A549 (cell line): Measurements from ENCODE around the gene AFAP1. TPM values are rescaled to one million over a fixed set of nuclear protein-coding genes. Genes with fewer than 3 reads are reported as not detected.

Experiments used
- ATAC-seq, 2 experiments: fragments of 200-7000 bp in 1 of 2; fragments of >200 bp in 1 of 2; cut with Nextera tagmentation in 1 of 2; cut with Tn5 transposase in 1 of 2; 3 replicates each; pipeline versions ENCODE4 v1.8.0 to v1.9.1; 2018 to 2020; ENCODE audit warnings: mild to moderate bottlenecking in 1 of 2, moderate library complexity in 1 of 2
- CTCF ChIA-PET: fragments of 300-600 bp; sonication (Branson Sonifier 250); formaldehyde crosslinking; extraction: SDS; loops from one replicate; lab custom pipeline; 2021; ENCODE audit warnings: antibody characterized with exemption, inconsistent platforms; lab: Yijun Ruan, JAX
- POLR2A ChIA-PET: fragments of 350-600 bp; formaldehyde crosslinking; extraction: SDS; loops from one replicate; lab custom pipeline; 2021; ENCODE audit warnings: antibody characterized with exemption, inconsistent platforms; lab: Yijun Ruan, JAX
- DNase-seq, 2 experiments: peaks; one replicate each; pipeline versions ENCODE4 v3.0.0 to v3.0.0-alpha.2; 2011 to 2016; ENCODE audit warnings: low read depth in 1 of 2, low spot score in 1 of 2
- FAIRE-seq: peaks from 2 replicates; lab custom pipeline; 2011; peaks lifted over from hg19 to GRCh38; lab: Jason Lieb, UNC
- H3K27ac ChIP-seq, 2 experiments: fragments of >200 bp; sonication (Bioruptor Twin); formaldehyde crosslinking; 3 replicates each; pipeline ENCODE4 v1.5.1; 2016 to 2017
- H3K4me1 ChIP-seq: fragments of >200 bp; sonication (Bioruptor Twin); formaldehyde crosslinking; 3 replicates; pipeline ENCODE4 v1.6.1; 2016
- H3K4me2 ChIP-seq: fragments of >200 bp; sonication (Bioruptor Twin); formaldehyde crosslinking; 3 replicates; pipeline ENCODE4 v1.6.1; 2016
- H3K4me3 ChIP-seq: fragments of >200 bp; sonication (Bioruptor Twin); formaldehyde crosslinking; 3 replicates; pipeline ENCODE4 v1.5.1; 2016
- H3K9me3 ChIP-seq: fragments of >200 bp; sonication (Bioruptor Twin); formaldehyde crosslinking; 3 replicates; pipeline ENCODE4 v1.6.1; 2016
- BCL3 ChIP-seq: fragments of >200 bp; sonication (Bioruptor Twin); formaldehyde crosslinking; IDR thresholded peaks from 3 replicates; pipeline ENCODE4 v1.6.1; 2016
- BHLHE40 ChIP-seq: IDR thresholded peaks from 2 replicates; pipeline ENCODE4 v1.6.1; 2012; ENCODE audit warnings: low read depth, low read length, inconsistent platforms
- CTCF ChIP-seq: fragments of >200 bp; sonication (Bioruptor Twin); formaldehyde crosslinking; IDR thresholded peaks from 3 replicates; pipeline ENCODE4 v1.5.1; 2016
- EHMT2 ChIP-seq: fragments of 200-600 bp; sonication (generic); IDR thresholded peaks from 2 replicates; pipeline ENCODE4 v1.6.1; 2016; ENCODE audit warnings: antibody characterized with exemption, low read depth, mild to moderate bottlenecking, moderate library complexity
- FOSB ChIP-seq: fragments of 250-450 bp; sonication (Bioruptor Pico); IDR thresholded peaks from 2 replicates; pipeline ENCODE4 v1.5.0; 2020; ENCODE audit warnings: mild to moderate bottlenecking, moderate library complexity
- FOSL2 ChIP-seq, 2 experiments: fragments of 450-650 bp in 1 of 2; fragments of >200 bp in 1 of 2; sonication (Bioruptor Twin) in 1 of 2; formaldehyde crosslinking; IDR thresholded peaks; 2 replicates each; pipeline versions ENCODE4 v1.5.0 to v1.6.1; 2016 to 2020; ENCODE audit warnings: mild to moderate bottlenecking in 1 of 2, moderate library complexity in 1 of 2
- HES2 ChIP-seq: fragments of >200 bp; sonication (Bioruptor Twin); formaldehyde crosslinking; IDR thresholded peaks from 2 replicates; pipeline ENCODE4 v1.6.1; 2016
- HOXB5 ChIP-seq: fragments of 250-450 bp; sonication (Bioruptor Pico); IDR thresholded peaks from 2 replicates; pipeline ENCODE4 v1.5.0; 2020; ENCODE audit warnings: mild to moderate bottlenecking, moderate library complexity
- JUN ChIP-seq, 2 experiments: fragments of >200 bp; sonication (Bioruptor Twin); formaldehyde crosslinking; IDR thresholded peaks; 2 replicates in 1 of 2; 3 replicates in 1 of 2; pipeline ENCODE4 v1.6.1; 2016 to 2017
- JUNB ChIP-seq: fragments of >200 bp; sonication (Bioruptor Twin); formaldehyde crosslinking; IDR thresholded peaks from 2 replicates; pipeline ENCODE4 v1.6.1; 2016
- KDM1A ChIP-seq: fragments of 200-600 bp; sonication (generic); IDR thresholded peaks from 2 replicates; pipeline ENCODE4 v1.6.1; 2016; ENCODE audit warnings: low read depth, mild to moderate bottlenecking
- KDM5A ChIP-seq: fragments of 200-600 bp; sonication (generic); IDR thresholded peaks from 2 replicates; pipeline ENCODE4 v1.6.1; 2016; ENCODE audit warnings: antibody characterized with exemption, mild to moderate bottlenecking
- PHF8 ChIP-seq: fragments of 200-600 bp; sonication (generic); IDR thresholded peaks from 2 replicates; pipeline ENCODE4 v1.6.1; 2016; ENCODE audit warnings: low read depth, mild to moderate bottlenecking, antibody characterized with exemption, moderate library complexity, borderline replicate concordance
- RAD21 ChIP-seq, 2 experiments: fragments of >200 bp in 1 of 2; sonication (Bioruptor Twin) in 1 of 2; formaldehyde crosslinking in 1 of 2; IDR thresholded peaks in 1 of 2; conservative IDR thresholded peaks in 1 of 2; 2 replicates in 1 of 2; 3 replicates in 1 of 2; pipeline ENCODE4 v1.6.1; 2012 to 2018; ENCODE audit warnings: inconsistent platforms in 1 of 2
- REST ChIP-seq: fragments of 200-600 bp; sonication (generic); IDR thresholded peaks from 2 replicates; pipeline ENCODE4 v1.6.1; 2016; ENCODE audit warnings: antibody characterized with exemption, mild to moderate bottlenecking, moderate library complexity
- SMC3 ChIP-seq: fragments of >200 bp; sonication (Bioruptor Twin); formaldehyde crosslinking; IDR thresholded peaks from 3 replicates; pipeline ENCODE4 v1.6.1; 2018; ENCODE audit warnings: inconsistent platforms
- ZC3H11A ChIP-seq: fragments of 450-650 bp; IDR thresholded peaks from 2 replicates; pipeline ENCODE4 v1.6.1; 2014; ENCODE audit warnings: antibody characterized with exemption, mild to moderate bottlenecking
- ZNF302 ChIP-seq: fragments of 250-450 bp; sonication (Bioruptor Pico); IDR thresholded peaks from 2 replicates; pipeline ENCODE4 v1.9.0; 2021; ENCODE audit warnings: inconsistent platforms, mild to moderate bottlenecking, moderate library complexity
- ZSCAN20 ChIP-seq: fragments of 250-450 bp; sonication (Bioruptor Pico); IDR thresholded peaks from 2 replicates; pipeline ENCODE4 v1.8.0; 2022; ENCODE audit warnings: mild to moderate bottlenecking, moderate library complexity
- WGBS: methylation state at CpG from one replicate; pipeline ENCODE4 v1.1.6; 2017; ENCODE audit errors: missing lambda C conversion rate; 5-methylcytosine and 5-hydroxymethylcytosine counted together
- polyA plus RNA-seq, 4 experiments: library from polyadenylated mRNA; depleted of rRNA in 3 of 4; stranded (reverse); fragments of >200 nt; fragmentation: RNase III in 1 of 4; extraction: RNeasy Plus Mini Kit Qiagen cat#74134 plus additional on column Dnase treatment in 1 of 4; gene quantifications; 2 replicates in 3 of 4; 3 replicates in 1 of 4; pipeline ENCODE4 v1.2.3, GENCODE V29; 2011 to 2017

The AFAP1 gene
- polyA plus RNA-seq, 2 of the 4 experiments (the other 2 are of a cell fraction), result 25.4 to 29.6 TPM

GRCh38 chr4:7761720-7762119, 177.9 kb downstream of the AFAP1 start:
- peak; percentile 33; the same call in 1 of the 3 replicates for TF ChIP-seq SMC3
- TF ChIP-seq ZC3H11A, result no peak
- TF ChIP-seq RAD21 (conservative IDR thresholded peaks at IDR 0.05 in 1 of 2, IDR thresholded peaks at IDR 0.05 in 1 of 2), result peak; percentile 25 to 34; a peak in 2 of 5 replicates
- peak; percentile 43 for TF ChIP-seq CTCF
- no peak overlapping the region for H3K4me3 ChIP-seq
- peaks cover 13% of the 10 kb centered on the region for H3K4me1 ChIP-seq
- ATAC-seq (peak in 1 of 2 experiments; percentile 82; a peak in 3 of 6 replicates), FAIRE-seq (no peak), DNase-seq (peak; percentile 49 to 57)
- 79% methylated on average over 12 of the region's 12 CpGs for WGBS
- peak overlapping the region in 1 of 2 experiments; percentile 82; a peak in 3 of 6 replicates for H3K27ac ChIP-seq
- H3K4me2 ChIP-seq, result no peak overlapping the region
- no peaks in the 10 kb centered on the region for H3K9me3 ChIP-seq
- POLR2A ChIA-PET, result no interaction called here
- CTCF ChIA-PET, result interaction anchor here (0.8 to 2.3 kb wide), 16 partner anchors 8 to 394 kb away, joined by 3 to 13 read pairs (median 3); no protein-coding TSS in a partner anchor

GRCh38 chr4:7761312-7761711, 178.3 kb downstream of the AFAP1 start:
- DNase-seq, result no peak
- FAIRE-seq, result no peak
- peaks cover 13% of the 10 kb centered on the region for H3K4me1 ChIP-seq
- TF ChIP-seq ZC3H11A (no peak), KDM1A (no peak), ZNF302 (no peak), BHLHE40 (no peak), HES2 (no peak), PHF8 (no peak), BCL3 (no peak), JUN (IDR thresholded peaks at IDR 0.05) (no peak), ZSCAN20 (no peak), EHMT2 (no peak), FOSB (no peak), REST (no peak), HOXB5 (CRISPR knock-in tag) (no peak), FOSL2 (IDR thresholded peaks at IDR 0.05) (no peak), FOSL2 (CRISPR knock-in tag; IDR thresholded peaks at IDR 0.05) (no peak), KDM5A (no peak), JUNB (no peak)
- TF ChIP-seq, all 56 proteins: peak for 0
- no peak overlapping the region for H3K4me3 ChIP-seq
- no peak for ATAC-seq
- H3K27ac ChIP-seq, result peak overlapping the region in 1 of 2 experiments; percentile 82; a peak in 3 of 6 replicates
- no peak overlapping the region for H3K4me2 ChIP-seq
- 91% methylated on average over 7 of the region's 11 CpGs for WGBS
- H3K9me3 ChIP-seq, result no peaks in the 10 kb centered on the region
- ChIA-PET POLR2A (no interaction called here), CTCF (interaction anchor here (0.8 to 2.3 kb wide), 13 partner anchors 8 to 394 kb away, joined by 3 to 13 read pairs (median 3); no protein-coding TSS in a partner anchor)
